NCI-H2081 treated with DMSO at 0.1 percent for 48 hours (cell line): ENCODE data around the gene SHISAL2A.
"Not testable (repeated sequence)": the region's sequence is repeated elsewhere in the genome, so short reads cannot be mapped to it uniquely, and the experiment has no call there.

Experiments used
- DNase-seq: peaks from one replicate; lab custom pipeline; 2025; lab: John Stamatoyannopoulos, UW

SHISAL2A gene

DNA sequence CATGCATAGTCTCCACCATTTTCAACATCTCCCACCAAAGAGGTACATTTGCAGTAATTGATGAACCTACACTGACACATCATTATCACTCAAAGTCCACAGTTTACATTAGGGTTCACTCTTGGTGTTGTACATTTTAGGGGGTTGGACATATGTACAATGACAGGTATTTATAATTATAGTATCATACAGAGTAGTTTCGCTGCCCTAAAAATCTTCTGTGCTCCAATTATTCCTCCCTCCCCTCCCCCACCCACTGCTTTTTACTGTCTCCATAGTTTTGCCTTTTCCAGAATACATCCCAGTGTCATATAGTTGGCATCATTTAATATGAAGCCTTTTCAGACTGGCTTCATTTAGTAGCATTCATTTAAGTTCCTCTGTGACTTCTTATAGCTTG, 51.6 kb downstream of the SHISAL2A start:
- no peak for DNase-seq

GRCh38 chr1:52686261-52686751, 53.3 kb downstream of the SHISAL2A start:
- peak; percentile 17 for DNase-seq

GRCh38 chr1:52686830-52687229, 53.9 kb downstream of the SHISAL2A start:
- DNase-seq: no peak

DNA sequence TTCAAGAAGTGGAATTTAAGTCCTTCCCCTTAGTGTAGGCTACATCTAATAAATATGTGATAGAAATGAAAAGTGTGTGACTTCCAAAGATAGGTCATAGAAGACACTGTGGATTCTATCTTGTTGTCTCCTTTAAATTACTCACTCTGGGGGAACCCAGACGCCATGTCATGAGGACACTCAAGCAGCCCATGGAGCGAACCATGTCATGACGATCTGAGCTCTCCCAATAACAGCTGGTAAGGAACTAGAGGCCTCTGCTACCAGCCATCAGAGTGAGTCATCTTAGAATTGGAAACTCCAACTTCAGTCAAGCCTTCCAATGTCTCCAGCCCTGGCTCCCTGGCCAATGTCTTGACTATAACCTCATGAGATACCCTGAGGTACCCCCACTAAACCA, 58.9 kb downstream of the SHISAL2A start:
- DNase-seq: no peak

DNA sequence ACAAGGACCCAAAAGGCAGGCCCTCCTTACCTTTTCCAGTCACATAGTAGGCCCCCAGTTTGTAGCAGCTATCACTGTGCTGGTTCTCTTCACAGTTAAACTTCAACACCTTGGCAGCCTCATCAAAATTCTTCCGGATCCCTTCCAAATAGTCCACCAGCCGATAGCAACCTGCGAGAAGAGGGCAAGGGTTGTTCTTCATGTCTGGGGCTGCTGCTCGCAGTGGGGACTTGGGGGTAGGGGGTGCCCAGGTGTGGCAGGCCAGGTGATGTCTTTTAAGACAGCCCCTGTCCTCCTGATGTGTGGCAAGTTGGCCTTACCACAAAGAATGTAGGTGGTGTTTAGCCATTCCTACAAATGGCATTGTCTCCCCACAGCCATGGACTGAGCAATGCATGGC, 59.7 kb downstream of the SHISAL2A start:
- DNase-seq: no peak

- DNase-seq: not testable (repeated sequence)
Measured at GRCh38 chr1:52693351-52693750, 60.4 kb downstream of the SHISAL2A start.

DNA sequence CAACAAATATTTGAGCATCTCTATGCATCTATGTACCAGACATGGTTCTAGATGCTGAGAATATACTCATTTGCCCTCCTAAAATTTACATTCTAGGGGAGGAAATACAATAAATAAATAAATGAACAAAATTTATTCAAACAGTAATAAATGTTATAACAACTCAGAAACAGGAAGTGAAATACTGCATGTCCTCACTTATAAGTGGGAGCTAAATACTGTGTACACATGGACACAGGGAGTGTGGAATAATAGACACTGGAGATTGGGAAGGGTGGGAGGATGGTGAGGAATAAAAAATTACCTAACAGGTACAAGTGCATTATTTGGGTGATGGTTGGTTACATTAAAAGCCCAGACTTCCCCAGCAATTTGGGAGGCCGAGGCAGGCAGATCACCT, 60.9 kb downstream of the SHISAL2A start:
- no peak for DNase-seq

DNA sequence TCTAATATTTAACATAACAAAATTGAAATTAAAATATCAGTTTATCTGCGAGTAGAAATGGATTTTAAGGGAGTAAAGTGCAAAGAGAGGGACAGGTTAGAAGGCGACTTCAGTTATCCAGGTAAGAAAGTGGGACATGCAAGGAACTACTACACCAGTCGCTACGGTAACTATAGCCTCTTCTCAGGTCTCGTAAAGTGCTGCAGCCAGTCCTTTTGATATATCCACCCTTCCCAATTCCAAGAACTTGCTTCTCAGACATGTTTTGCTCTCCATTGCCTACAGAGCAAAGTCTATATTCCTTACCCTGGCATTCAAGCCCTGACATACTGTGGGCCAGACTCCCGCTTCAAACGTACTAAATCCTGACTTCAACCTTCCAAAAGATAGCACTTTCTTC, 62.7 kb downstream of the SHISAL2A start:
- no peak for DNase-seq

DNA sequence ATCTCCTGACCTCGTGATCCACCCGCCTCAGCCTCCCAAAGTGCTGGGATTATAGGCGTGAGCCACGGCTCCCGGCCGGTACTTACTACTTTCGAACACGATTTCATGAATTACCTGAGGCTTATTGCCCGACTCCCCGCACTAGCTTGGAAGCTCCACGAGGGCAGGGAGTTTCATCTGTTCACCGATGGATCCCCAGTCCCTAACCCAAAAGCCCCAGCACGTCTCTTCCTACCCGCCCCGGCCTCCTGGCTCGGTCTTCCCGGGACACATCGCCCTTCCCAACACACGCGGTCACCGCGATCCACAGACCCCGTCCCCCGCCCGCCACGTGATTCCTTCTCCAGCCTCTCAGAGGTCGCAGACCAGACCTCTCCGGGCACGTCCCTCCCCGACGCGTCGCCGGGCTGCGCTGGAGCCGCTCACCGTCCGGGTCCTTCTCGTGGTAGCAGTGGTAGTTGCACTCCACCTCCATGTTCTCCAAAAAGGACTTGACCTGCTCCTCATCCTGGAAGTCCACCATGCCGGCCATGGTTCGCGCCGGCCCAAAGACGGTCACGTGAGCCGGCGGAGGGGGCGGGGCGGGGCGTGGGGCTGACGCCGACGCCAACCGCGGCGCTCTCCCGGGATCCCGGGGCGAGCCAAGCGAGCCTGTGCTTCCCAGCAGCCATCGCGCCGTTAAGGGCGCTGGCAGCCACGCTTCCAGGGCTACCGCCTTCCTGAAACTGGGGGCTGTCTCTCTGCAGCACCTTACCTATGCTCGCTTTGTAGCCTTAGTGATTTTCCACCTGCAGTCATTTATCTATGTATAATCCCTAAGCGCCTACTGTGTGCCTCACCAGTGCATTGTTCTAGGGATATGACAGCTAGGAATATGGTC, 65.1 kb downstream of the SHISAL2A start, which contains the start of gene COA7:
TSS of gene COA7 (minus strand) at position 553 of the 880 bp plus-strand sequence. CDS start at position 532, 21 bp downstream.
- DNase-seq: peak; percentile 46

DNA sequence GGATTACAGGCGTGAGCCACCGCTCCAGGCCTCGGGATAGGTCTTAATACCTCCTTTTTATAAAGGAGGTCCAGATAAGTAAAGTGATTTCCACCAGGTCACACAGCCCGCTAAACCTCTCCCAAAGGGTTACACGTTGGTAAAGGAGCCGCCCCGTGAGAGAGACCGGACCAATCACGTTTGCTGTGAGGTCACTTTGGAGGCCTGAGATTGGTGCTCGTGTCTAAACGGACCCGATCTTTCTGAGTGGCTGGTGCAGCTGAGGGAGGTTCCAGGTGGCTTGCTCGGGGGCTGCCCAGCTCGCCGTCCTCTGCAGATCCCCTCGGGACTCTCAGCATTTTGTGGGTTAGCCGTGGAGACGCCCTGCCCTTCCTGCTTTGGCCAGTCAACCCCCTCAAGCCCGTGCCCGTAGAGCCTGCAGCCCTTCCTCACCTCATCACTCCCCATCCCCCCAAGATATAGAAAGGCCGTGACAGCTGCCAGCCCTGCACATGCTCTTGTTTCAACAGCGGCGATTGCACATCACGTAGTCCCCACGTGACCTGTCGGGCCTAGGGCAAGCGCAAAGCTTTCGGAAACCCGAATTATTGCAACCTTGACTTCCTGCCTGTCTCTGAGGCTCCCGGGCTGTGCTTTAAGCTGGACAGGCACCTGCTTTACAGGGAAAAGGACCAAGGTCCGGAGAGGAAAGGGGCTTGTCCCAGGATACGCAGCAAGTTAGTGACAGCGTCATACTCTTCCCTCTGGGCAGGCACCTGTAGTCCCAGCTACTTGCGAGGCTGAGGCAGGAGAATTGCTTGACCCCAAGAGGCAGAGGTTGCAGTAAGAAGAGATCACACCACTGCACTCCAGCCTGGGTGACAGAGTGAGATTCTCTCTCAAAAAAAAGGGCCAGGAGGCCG, 70.2 kb downstream of the SHISAL2A start:
- DNase-seq: no peak

DNA sequence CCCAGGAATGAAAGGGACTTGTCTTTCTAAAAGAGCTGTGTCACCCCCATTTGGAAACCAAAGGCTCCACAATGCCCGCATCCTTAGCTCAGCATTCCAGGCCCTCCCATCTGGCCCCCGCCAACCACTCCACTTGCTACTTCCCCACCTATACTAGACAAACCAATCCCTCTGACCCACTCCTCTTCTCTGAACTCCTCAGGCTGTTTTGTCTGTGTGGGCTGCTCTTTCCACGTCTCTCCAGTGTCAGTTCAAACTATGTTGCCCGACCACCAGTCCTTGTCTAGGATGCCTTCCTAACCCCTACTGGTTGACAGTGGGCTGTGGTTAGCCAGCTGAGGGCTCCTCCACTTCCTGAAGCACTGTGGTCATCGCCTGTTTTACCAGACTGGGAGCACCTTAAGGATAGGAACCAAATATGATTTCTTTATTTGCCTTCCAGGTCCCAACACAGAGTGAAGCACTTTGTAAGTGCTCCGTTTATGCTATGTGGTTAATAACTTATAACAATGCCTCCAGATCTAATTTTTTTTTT, 73.2 kb downstream of the SHISAL2A start:
- no peak for DNase-seq
